Activated CD8-positive, alpha-beta memory T cell treated with anti-CD3 and anti-CD28 coated beads, Interleukin-2, amount 10 ng/mL, durations not matched to agents 7 days and 5 days (primary cell): Measurements from ENCODE around the gene IL6. TPM values are rescaled to one million over a fixed set of nuclear protein-coding genes. Genes with fewer than 3 reads are reported as not detected.

Experiments
- total RNA-seq, 2 experiments: library from RNA; stranded (reverse); gene quantifications; one replicate each; pipeline ENCODE4 v1.2.3, GENCODE V29; 2021

Gene IL6
- total RNA-seq, 2 experiments from 2014 or later = 0.66 TPM; not detected in 1

Other genes starting within 250 kb of the IL6 start
- gene STEAP1B, start 227.0 kb upstream of the IL6 start, total RNA-seq = under 1 TPM in 1 of 2 experiments, not detected in 1; 0.37 TPM
- 100 to 1,000 TPM; 199 to 229 TPM for gene TOMM7, start 95.6 kb downstream of the IL6 start, total RNA-seq